Lung microvascular endothelial cell (primary cell): ENCODE data around the gene RERE. TPM values are rescaled to one million over a fixed set of nuclear protein-coding genes. Genes with fewer than 3 reads are reported as not detected.
A peak's percentile ranks its signal among the peaks of the same experiment; 100 is the strongest.
"Not testable (repeated sequence)": the region's sequence is repeated elsewhere in the genome, so short reads cannot be mapped to it uniquely, and the experiment has no call there.

Experiments used
- DNase-seq, 2 donors: peaks; one replicate each; pipeline versions ENCODE4 v3.0.0 to v3.0.0-alpha.2; 2010; ENCODE audit warnings: low read depth in 2 of 2
- total RNA-seq: library from RNA; depleted of rRNA; stranded (reverse); fragments of >200 nt; gene quantifications from 2 replicates; pipeline ENCODE4 v1.2.1, GENCODE V29; 2014

The RERE gene
- total RNA-seq, 1 donor from 2014 or later: 86.5 TPM

DNA sequence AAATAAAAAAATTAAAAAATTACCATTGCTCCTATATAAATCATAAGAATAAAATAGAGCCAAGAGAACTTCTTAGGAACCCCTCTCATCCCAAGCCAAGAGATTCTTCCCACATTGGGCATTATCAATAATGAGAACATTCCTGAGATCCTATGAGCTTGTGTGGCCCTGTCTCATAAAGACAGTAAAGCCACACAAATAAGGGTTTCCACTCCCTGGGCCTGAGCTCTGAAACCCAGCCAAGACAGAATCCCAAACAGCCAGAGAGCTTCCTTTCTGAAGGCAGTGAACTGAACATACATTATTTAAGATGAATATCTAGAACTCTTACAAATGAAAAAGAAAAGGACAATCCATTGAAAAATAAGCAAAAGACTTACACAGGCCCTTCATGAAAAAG, 431.2 kb downstream of the RERE start:
- DNase-seq: no peak

DNA sequence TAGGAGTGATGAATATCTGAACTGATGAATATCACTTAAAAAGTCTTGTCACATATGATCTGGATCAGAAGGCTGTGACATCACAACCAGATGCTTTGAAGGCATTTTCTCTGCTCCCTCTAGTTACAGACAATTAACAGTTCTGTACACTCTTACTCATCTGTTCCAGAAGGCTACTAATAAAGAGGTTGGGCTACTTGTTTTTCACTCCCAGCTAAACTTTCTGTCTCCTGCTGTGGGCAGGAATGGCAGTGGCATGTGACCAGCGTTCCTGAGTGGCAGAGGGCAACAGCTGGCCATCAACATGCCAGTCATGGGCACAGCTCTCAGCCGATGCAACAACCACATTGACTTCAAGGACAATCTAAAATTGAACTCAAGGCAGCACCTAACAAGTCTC, 432.9 kb downstream of the RERE start:
- peak in 1 of 2 donors; percentile 29 for DNase-seq

DNA sequence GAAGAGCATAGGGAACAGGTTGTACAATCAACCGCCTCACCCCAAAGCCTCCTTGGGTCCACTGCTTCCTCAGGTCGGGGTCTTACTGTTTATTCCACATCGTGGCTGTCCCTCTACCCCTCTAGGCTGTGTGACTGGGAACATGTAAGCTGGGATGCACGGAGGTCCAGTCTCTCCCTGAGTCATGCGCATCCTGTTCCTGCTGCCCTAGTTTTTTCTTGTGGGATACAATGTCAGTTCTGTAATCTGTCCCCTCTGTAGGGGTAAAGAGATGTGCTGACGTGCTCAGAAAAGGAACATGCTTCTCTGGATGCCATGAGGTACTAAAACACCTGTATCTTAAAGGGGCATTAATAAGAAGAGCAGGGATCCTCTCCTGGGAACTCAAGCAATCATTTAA, 433.4 kb downstream of the RERE start:
- peak; percentile 66 to 80 for DNase-seq

DNA sequence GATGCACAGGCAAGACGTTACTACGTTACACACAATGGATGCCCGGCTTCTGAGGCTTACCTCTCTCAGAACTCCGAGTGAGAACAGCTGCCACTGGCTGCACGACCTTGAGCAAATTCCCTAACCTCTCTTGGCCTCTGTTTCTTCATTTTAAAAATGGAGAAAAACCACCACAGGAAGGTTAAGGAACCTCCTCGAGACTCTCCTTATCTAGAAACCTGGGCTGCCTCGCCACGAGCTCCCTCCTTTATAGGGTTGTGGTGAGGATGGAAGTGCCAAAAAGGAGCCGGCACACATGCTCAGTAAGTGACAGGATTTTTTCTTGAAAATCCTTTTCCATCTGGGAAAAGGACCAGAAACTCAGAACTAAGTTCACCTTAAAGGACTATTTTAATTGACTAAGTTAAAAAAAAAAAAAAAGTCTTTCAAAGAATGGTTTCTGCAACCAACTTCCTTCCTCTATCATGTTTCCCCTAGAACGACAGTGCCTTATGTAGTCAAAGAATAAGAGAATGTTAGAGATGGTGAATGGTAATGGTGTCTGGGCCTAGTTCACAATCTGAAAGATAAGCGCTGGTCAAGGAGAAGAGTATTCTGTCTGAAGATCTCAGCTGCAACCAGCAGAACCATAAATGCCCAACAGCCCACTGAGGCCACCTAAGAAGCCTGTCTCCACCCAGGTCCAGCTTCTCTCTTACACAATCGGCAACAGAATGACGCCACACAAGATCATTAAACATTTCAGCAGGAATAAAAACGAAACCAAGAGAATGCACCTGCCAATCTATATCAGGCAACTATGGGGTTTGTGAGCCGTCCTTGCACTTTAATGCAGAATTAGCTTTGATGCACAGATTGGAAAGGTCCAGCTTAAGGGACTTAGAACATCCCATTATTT, 434.6 kb downstream of the RERE start:
- no peak for DNase-seq

DNA sequence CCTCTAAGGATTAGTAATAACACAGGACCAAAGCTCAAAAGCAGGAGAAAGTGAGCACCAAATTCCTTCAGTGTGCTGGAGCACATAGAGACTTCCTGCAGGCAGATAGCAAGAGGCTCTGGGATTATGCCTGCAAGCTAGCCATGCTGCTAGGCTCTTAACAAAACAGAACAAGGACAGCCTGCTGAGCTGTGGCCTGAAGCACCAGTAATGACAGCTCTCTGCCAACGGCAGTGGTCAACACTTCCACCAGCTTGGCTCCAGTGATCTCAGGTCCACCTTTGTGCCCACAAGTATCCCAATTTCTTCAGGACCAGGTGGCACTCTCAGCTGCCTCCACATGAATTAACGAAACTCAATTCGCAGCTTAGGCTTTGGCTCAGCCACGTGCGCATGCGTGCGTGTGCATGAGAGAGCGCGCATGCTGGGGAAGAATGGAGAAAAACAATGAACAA, 435.4 kb downstream of the RERE start:
- no peak for DNase-seq

DNA sequence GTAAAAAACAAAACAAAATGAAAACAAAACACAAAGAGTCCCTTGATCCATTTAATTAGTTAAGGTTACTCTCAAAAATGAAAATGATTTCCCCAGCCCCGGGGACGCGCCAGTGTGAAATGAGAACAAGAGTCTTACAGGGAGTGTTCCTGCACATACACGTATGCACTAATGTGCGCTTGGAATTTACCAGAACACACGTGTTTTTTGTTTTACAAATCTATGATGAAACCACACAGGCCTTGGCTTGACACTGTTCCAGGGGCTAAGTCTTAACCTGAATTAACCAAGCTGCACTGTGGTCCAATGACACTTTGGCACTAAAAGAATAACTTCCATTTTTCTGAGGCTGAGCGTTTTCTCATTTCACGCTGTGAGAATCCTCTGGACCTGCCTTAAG, 435.8 kb downstream of the RERE start:
- DNase-seq: no peak

DNA sequence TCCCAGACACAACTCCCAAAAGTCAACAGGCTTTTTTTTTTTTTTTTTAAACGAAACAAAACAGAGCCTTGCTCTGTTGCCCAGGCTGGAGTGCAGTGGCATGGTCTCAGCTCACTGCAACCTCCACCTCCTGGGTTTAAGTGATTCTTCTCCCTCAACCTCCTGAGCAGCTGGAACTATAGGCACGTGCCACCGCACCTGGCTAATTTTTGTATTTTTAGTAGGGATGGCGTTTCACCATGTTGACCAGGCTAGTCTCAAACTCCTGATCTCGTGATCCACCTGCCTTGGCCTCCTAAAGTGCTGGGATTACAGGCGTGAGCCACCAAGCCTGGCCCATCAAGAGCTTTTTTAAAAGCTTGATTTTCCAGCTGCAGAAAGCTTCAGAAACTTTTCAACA, 437.1 kb downstream of the RERE start:
- DNase-seq: not testable (repeated sequence)

DNA sequence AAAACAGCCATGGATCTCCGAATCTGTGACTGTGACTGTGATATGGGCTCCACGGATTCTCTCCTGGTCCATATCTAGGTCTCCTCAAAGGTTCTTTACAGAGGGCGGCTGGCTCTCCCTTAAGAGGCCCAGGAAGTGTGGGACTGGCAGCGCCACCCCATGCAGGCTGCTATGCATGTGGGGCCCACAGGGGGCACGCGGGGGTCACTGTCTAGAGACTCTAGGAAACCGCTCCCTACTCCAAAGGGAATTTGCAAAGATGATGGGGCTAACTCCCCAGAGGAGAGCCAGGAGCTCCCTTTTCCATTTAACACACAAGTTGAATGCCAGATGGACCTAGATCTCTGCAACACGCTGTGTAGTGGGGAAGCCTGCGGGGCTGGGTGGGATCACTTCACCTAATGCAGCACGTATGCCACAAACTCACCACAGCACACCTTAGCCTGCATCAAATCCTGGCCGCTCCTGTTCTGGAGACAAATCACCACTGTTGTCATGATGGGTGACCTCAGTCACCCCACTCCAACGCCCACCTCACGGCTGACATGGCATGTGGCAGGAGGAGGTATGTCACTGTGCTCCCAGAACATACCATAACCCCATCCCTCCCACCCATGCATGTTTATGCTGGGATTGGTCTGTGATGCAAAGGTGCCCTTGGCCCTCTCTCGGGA, 437.8 kb downstream of the RERE start:
- no peak for DNase-seq

DNA sequence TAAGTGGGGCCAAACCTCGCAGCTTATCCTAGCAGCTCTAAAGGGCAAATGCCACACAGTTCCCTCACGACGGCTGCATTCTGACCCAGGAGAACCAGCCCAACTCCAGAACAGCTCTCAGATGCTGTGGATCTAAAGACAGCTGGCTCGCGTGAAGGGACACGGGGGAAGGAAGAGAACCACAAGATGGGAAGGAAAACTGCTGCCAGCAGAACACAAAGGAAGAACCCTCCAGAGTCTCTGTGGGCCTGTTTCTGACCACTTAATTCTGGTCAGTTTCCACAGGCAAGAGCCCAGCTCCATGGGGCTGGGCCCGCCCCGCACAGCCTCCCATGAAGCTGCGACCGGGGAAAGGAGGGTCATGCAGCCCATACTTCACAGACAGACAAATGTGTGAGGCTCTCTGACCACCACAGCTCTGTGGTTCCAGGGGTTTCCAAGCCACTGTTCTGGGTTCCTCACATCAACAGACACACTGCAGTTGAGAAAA, 438.4 kb downstream of the RERE start:
- DNase-seq: no peak

DNA sequence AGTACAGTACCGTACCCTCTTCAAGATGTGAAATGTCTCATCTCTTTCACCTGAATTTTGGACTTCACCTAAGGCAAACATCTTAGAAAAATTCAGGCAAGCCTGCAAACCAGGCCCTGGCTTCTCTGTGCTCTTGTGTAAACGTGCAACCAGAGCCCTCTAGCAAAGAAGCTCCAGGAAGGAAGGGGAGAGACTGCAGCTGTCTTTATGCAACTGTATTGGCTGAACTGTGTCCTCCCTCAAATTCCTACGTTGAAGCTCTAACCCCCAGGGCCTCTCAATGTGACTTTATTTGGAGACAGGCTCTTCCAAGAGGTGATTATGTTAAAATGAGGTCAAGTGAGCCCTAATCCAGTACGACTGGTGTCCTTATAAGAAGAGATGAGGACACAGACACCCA, 439.3 kb downstream of the RERE start:
- peak in 1 of 2 donors; percentile 27 for DNase-seq

DNA sequence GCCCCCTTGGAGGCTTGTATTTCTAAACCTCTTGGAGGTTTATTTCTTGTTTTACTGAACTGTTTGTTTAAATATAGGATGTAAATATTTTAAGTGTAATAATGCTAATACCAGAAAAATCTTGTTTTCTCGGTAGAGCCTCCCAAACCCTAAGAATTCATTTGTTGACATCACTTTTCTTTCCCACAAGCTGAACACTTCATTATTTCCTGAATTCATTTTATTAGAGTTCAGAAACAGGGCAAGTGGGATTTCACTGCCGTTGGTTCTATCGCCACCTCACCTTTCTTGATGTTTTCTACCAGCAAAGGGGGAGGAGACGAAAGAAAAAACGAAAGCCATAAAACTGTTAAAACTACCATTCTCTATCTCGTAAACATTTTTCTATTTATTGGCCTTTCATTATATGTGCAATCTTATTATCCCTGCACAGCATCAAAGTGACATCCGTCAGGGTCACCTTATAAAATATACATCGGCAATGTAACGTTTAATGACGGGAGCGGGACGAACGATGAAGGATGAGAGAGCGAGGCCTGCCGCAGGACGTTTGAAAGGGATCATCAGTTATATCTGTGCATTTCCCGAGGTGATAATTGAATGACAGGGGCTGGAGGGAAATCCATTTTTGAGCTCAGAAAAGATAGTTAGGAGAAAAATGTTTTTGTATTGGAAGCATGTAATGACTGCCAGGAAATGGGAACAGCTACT, 440.0 kb downstream of the RERE start:
- DNase-seq: no peak

DNA sequence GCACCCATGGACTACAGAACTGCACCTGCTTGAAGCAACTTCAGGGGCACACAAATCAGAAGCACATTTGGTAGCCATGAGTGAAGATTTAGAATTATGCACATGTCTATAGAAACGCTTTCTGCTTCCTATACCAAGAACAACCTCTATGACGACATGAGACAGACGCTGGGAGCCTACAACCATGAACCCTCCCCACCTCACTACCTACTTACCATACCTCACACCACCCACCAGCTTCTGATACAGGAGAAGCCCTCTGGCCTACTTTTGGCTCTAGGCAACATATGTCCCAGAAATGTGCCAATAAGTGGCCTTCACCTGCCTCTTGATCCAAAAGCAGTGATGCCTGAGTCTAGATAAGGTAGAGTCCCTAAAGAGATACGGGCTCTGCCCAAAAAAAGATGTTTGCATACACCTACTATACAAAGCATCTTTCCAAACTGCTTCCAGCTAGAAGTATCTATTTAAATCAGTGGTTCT, 441.0 kb downstream of the RERE start:
- no peak for DNase-seq

DNA sequence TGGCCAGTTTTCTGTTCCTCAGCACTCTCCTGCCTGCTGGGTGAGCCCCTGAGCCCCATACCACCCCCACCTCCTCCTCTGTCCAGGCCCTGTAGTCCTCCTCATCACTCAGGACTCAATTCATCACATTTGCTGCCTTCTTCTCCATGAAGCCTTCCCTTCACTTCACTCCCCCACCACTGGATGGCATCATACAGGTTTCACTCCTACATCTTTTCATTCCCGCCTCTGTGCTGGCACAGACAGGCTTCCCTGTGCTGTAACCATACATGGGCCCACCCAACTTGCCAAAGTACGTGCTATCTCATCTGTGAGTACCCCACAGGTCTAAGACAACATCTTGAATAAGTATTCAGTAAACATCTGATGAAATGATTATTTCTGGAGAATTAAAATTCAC, 442.6 kb downstream of the RERE start:
- DNase-seq: peak; percentile 48 to 72

DNA sequence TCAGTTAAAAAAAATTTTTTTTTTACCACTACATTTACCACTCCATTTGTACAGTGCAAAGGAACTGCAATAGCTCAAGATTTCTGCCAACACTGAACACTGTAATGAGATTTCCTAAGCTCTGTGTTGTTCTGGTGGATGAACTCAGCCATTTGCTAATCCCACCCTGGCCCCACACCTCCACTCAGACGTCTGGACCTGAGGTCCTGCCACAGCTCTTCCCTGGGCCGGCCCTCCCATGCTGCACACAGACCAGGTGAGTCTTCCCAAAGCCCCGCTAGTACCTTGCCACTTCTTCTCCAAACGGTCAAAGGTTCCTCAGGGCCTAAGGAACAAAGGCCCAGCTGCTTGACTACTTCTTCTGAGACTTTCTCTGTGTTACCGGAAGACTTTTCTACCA, 443.1 kb downstream of the RERE start:
- DNase-seq: no peak

DNA sequence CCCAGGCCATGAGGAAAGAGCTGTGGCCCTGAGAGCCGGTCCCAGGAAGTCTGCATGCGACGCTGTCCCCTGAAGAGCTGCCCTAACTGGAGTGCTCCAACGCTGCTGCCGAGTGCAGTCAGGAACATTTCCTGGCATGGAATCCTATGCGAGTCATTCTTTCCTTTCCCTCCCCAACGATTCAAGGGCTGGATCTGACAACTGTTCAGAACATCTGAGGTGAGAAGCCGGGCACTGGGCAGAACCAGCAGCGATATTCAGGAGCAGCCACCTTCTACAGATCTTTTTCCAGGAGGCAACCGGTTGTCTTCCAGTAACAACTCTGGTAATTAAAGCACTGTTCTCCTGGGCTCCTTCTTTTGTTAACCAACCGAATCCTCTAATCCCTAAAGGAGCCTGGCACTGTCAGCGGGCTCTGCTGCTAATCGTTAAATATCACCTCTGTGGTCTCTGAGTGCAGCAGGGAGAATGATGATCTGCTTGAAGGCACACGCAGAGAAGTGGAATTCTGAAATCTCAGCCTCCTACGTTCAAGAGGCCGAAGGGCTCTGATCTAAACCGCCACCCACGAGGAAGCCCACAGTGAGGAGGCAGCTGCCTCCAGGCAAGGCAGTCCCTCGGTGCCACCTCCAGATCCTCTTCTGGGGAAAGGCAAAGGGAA, 443.7 kb downstream of the RERE start:
- peak; percentile 84 to 95 for DNase-seq

DNA sequence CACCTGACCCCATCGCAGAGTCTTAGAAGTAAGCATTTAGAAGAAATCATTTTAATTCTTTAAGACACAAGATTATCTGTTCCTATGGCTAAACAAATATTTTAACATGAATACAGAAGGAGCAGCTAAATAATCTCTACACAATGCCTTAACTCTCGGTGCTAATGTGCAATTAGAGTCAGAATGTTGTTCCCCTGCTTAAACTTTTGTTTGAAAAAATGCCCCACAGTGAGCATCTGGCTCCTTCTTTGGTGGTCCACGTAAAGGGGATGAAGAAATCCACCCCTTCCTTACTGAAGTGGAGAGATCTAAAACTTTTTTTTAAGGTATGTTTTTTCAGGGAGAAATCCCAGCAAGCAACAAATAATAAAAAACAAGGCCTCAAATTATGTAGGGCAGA, 444.3 kb downstream of the RERE start:
- no peak for DNase-seq

DNA sequence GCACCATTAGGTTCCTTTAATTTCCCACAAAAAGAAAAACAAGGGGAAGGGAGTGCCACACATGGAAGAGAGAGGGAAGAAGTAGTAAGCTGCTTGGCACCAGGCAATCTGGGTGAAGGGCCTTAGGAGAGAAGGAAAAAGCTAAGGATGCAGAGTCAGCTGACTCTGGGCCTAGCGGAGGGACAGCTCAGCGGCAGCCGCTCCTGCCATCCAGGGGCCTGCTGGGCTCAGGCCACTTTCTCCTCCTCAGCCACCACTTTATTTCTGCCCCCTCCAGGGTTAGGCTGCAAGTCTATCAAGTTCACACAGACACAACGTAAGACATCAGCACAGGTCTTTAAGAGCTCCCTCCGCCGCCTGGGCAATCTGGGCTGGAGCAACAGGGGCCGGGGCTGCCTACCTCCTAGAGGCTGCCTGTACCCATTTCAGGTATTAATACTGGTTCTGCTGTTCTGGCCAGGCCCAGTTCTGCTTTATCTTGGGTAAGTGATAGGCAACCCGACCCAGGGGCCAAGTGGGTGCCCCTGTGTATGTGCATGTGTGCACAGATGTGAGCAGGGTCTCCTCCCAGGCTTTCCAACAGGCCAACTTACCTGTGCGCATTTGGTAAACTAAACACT, 446.0 kb downstream of the RERE start:
- no peak for DNase-seq

DNA sequence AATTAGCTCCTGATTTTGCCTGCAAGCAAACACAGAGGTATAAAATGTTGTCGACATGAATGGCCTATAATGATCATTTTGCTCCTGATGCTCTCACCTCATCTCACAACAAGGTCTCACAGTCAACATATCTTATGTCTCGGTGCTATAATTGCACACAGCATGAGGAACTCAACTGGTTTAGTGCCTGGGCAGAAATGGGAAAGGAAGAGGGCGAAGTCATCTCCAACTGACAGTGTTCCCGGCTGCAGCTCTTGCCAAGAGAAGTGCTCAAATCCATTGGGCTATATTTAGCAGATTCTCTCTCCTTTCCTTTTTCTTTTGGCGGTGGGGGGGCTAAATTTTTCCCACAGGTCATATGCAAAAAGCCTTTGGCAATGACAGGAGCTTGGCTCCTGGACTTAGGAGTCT, 446.5 kb downstream of the RERE start:
- DNase-seq: no peak

DNA sequence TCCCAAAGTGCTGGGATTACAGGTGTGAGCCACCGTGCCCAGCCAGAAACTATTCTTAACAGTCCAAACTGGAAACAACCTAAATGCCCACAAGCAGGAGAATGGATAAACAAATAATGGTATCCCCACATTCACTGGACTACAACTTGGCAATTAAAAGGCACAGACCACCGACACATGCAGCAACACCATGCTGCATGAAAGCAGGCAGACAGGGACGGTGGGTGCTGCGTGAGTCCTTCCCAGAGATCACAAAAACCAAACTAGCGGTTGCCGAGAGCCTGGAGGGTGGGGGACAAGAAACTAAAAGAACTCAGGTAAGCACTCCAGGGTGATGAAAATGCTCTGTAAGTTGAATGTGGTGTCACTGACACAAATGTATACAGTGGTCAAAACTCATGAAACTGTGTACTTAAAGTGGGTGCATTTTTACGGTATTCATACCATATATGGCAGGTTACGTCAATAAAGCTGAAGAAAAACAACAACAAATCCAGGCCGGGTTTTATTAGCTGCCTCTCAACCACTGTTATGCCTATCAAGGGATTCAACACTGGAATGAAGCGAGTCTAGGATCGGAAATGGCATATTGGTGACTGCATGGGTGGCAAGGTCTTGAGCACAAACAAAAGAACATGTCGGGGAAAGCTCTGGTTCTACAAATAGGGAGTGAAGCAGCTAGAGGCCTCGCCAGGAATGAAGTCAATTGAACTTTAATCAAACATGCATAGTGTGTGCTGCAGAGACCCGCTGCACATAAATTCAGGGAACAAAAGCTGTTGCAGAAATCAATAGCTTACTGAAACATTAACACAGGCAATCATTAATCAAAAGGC, 447.2 kb downstream of the RERE start:
- DNase-seq: peak in 1 of 2 donors; percentile 51
